PC-9 (cell line): ENCODE data around the gene ASTN2. TPM values are rescaled to one million over a fixed set of nuclear protein-coding genes. Genes with fewer than 3 reads are reported as not detected.

Experiments used
- BruUV-seq: library from RNA; stranded (reverse); fragments of 400-500 nt; replicated peaks from 2 replicates; lab custom pipeline; 2021; lab: Mats Ljungman, UMichigan
- CTCF ChIA-PET: fragments of 300-600 bp; sonication (Branson Sonifier 250); formaldehyde crosslinking; loops from one replicate; lab custom pipeline; 2022; ENCODE audit warnings: antibody characterized with exemption; lab: Charles Lee
- POLR2A ChIA-PET: fragments of 300-600 bp; sonication (Branson Sonifier 250); formaldehyde crosslinking; loops from one replicate; lab custom pipeline; 2022; ENCODE audit warnings: antibody characterized with exemption; ENCODE audit not compliant: unreplicated experiment; lab: Charles Lee
- DNase-seq, 2 experiments: peaks; one replicate each; pipeline versions ENCODE4 v3.0.0 to v3.0.0-alpha.2; 2015 to 2022; ENCODE audit warnings: mixed read lengths in 1 of 2
- H2AFZ ChIP-seq: fragments of 200-600 bp; sonication (generic); 2 replicates; pipeline ENCODE4 v1.8.1; 2017; ENCODE audit warnings: antibody characterized with exemption
- H3F3A ChIP-seq: fragments of 200-600 bp; sonication (generic); 2 replicates; pipeline ENCODE4 v1.8.1; 2017; ENCODE audit warnings: antibody characterized with exemption, mild to moderate bottlenecking, low read depth; ENCODE audit not compliant: insufficient read depth
- H3K27ac ChIP-seq: fragments of 200-600 bp; sonication (generic); 2 replicates; pipeline ENCODE4 v1.6.1; 2016; ENCODE audit warnings: mixed run types
- H3K27me3 ChIP-seq: fragments of 200-600 bp; sonication (generic); 2 replicates; pipeline ENCODE4 v1.6.1; 2016; ENCODE audit warnings: low read depth, mixed run types; ENCODE audit not compliant: insufficient read depth
- H3K36me3 ChIP-seq: fragments of 200-600 bp; sonication (generic); 2 replicates; pipeline ENCODE4 v1.6.1; 2016; ENCODE audit warnings: low read depth, mixed run types
- H3K4me1 ChIP-seq: fragments of 200-600 bp; sonication (generic); replicated peaks from 2 replicates; pipeline ENCODE4 v1.6.1; 2016; ENCODE audit warnings: mixed run types; ENCODE audit not compliant: insufficient read depth
- H3K4me2 ChIP-seq: fragments of 200-600 bp; sonication (generic); 2 replicates; pipeline ENCODE4 v1.6.1; 2017; ENCODE audit warnings: mixed run types
- H3K4me3 ChIP-seq: fragments of 200-600 bp; sonication (generic); 2 replicates; pipeline ENCODE4 v1.6.1; 2016; ENCODE audit warnings: mixed run types
- H3K79me2 ChIP-seq: fragments of 200-600 bp; sonication (generic); 2 replicates; pipeline ENCODE4 v1.6.1; 2017; ENCODE audit warnings: low read depth, mixed run types
- H3K9me2 ChIP-seq: fragments of 200-600 bp; sonication (generic); 2 replicates; pipeline ENCODE4 v1.8.1; 2017; ENCODE audit warnings: mild to moderate bottlenecking; ENCODE audit not compliant: insufficient read depth
- H3K9me3 ChIP-seq: fragments of 200-600 bp; sonication (generic); 2 replicates; pipeline ENCODE4 v1.8.1; 2016; ENCODE audit warnings: low read depth; ENCODE audit not compliant: insufficient read depth
- H4K20me1 ChIP-seq: fragments of 200-600 bp; sonication (generic); 2 replicates; pipeline ENCODE4 v1.8.1; 2017; ENCODE audit not compliant: insufficient read depth
- EZH2 ChIP-seq: fragments of 200-600 bp; sonication (generic); IDR thresholded peaks from 2 replicates; pipeline ENCODE4 v1.8.0; 2017; ENCODE audit warnings: antibody characterized with exemption, low read depth
- intact Hi-C: fragments of 100-400 bp; cut with micrococcal nuclease; formaldehyde crosslinking; loops from one replicate; pipeline ENCODE4 v1.10.0; 2022; ENCODE audit not compliant: unreplicated experiment
- total RNA-seq: library from RNA; stranded (reverse); gene quantifications from 2 replicates; pipeline ENCODE4 v1.2.3, GENCODE V29; 2021
- TF ChIP-seq, protein P1 (sequence below): fragments of 200-600 bp; sonication (generic); conservative IDR thresholded peaks from 2 replicates; pipeline ENCODE4 v1.6.1; 2017; ENCODE audit warnings: mixed run types, antibody characterized with exemption, mild to moderate bottlenecking, moderate library complexity

Gene ASTN2
- total RNA-seq, 1 experiment from 2014 or later, result 6.2 TPM

DNA sequence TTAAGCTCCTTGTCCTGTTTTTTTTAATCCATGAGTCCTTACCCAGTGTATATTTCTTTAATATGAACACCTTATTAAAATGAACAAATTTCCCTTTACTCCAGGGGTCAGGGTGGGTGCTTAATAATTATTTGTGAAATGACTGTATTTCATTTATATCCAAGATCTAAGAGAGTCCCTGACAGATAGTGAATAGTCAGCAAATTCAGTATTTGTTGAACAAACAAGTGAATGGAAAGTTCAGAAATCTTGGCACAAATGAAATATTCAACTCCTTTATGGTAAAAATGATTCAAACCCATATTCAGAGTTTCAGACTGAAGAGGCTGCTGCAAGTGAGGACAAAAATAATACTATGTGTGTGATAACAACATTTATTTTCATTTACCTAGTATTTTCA is 59.9 kb downstream of the ASTN2 start:
- Histone ChIP-seq H3K9me3 (no peaks in the 10 kb centered on the region), H3K9me2 (no peaks in the 10 kb centered on the region), H3K4me2 (no peak overlapping the region), H3K4me1 (no peaks in the 10 kb centered on the region), H3F3A (no peaks in the 10 kb centered on the region), H3K79me2 (no peaks in the 10 kb centered on the region), H3K27me3 (peaks cover 21% of the 10 kb centered on the region), H3K36me3 (no peaks in the 10 kb centered on the region), H4K20me1 (no peaks in the 10 kb centered on the region), H3K4me3 (no peak overlapping the region), H3K27ac (no peak overlapping the region), H2AFZ (no peak overlapping the region)
- POLR2A ChIA-PET, result no interaction called here
- CTCF ChIA-PET, result no interaction called here
- no TSS peak for BruUV-seq
- intact Hi-C loops, result no loop called here
- TF ChIP-seq, protein P1, sequence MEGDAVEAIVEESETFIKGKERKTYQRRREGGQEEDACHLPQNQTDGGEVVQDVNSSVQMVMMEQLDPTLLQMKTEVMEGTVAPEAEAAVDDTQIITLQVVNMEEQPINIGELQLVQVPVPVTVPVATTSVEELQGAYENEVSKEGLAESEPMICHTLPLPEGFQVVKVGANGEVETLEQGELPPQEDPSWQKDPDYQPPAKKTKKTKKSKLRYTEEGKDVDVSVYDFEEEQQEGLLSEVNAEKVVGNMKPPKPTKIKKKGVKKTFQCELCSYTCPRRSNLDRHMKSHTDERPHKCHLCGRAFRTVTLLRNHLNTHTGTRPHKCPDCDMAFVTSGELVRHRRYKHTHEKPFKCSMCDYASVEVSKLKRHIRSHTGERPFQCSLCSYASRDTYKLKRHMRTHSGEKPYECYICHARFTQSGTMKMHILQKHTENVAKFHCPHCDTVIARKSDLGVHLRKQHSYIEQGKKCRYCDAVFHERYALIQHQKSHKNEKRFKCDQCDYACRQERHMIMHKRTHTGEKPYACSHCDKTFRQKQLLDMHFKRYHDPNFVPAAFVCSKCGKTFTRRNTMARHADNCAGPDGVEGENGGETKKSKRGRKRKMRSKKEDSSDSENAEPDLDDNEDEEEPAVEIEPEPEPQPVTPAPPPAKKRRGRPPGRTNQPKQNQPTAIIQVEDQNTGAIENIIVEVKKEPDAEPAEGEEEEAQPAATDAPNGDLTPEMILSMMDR, result no peak
- TF ChIP-seq EZH2, result no peak
- DNase-seq, result no peak

DNA sequence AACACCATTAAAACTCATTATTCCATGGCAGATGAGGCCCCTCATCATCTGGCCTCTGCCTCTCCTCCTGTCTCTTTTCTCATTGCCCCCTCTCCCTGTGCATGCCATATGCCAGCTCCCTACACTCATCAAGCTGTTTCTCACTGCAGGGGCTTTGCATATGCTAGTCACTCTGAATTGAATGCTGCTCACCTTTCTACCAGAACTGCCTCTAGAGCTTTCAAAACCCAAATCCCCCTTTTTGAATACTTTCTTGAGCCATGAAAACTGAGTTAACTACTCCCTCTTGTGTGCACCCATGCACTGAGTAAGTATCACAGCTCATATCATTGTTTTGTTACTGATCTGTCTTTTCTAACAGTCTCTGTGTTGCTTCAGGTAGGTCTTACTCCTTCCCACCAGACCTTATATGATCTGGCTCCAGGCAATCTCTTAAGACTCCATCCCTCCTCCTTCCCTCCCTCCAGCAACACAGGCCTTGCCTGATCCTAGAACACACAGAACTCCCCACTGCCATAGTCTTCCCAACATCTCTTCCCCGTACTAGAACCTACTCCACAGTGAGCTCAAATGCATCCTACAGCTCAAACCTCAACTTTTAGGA is 60.5 kb downstream of the ASTN2 start:
- Histone ChIP-seq H3K9me3 (no peaks in the 10 kb centered on the region), H3K4me3 (no peak overlapping the region), H3K27me3 (peaks cover 21% of the 10 kb centered on the region), H3K4me2 (no peak overlapping the region), H3F3A (no peaks in the 10 kb centered on the region), H3K4me1 (no peaks in the 10 kb centered on the region), H3K79me2 (no peaks in the 10 kb centered on the region), H3K9me2 (no peaks in the 10 kb centered on the region), H3K36me3 (no peaks in the 10 kb centered on the region), H4K20me1 (no peaks in the 10 kb centered on the region), H3K27ac (no peak overlapping the region), H2AFZ (no peak overlapping the region)
- TF ChIP-seq, protein P1, result no peak
- no peak for TF ChIP-seq EZH2
- DNase-seq, result no peak
- ChIA-PET POLR2A (no interaction called here), CTCF (no interaction called here)
- BruUV-seq, result no TSS peak
- intact Hi-C loops, result no loop called here

DNA sequence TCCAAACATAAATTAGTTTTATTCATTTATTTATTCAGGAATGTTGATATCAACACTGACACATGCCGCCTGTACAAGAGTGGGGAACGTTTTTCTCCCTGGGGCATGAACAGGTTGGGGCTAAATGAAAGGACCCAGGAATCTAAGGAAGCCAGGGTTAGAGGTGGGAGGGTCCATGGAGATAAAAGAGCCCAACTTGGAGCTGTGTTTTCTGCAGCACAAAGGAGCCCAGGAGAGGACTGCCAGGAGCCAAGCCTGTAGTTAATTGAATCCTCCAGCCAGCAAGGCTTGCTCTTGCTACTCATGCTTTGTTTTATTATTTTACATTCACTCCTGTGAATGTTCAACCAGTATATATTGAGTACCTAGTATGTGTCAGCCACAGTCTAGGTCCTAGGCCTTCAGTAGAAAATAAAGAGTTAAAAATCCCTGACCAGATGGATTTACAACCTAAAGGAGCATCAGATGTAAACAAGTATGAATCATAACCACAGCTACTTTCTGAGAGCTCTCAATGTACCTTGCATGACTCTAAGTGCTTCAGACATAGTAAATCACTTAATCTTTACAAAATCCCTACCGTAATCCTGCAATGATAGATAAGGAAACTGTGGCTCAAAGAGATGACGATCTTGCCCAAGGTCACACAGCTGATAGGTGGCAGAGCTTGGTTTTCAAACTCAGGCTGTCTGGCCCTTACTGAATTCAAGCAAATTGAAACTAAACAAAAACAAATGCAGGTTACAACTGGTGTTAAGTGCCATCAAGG is 69.8 kb downstream of the ASTN2 start:
- no peaks in the 10 kb centered on the region for H3K9me2 ChIP-seq
- no peak overlapping the region for H3K27ac ChIP-seq
- no peaks in the 10 kb centered on the region for H3K27me3 ChIP-seq
- H2AFZ ChIP-seq, result no peak overlapping the region
- no peak overlapping the region for H3K4me2 ChIP-seq
- no TSS peak for BruUV-seq
- no peaks in the 10 kb centered on the region for H3K4me1 ChIP-seq
- ChIA-PET POLR2A (no interaction called here), CTCF (no interaction called here)
- H4K20me1 ChIP-seq, result no peaks in the 10 kb centered on the region
- TF ChIP-seq, protein P1, result no peak
- TF ChIP-seq EZH2, result no peak
- intact Hi-C loops, result no loop called here
- no peaks in the 10 kb centered on the region for H3K79me2 ChIP-seq
- DNase-seq, result no peak
- no peaks in the 10 kb centered on the region for H3F3A ChIP-seq
- no peak overlapping the region for H3K4me3 ChIP-seq
- H3K9me3 ChIP-seq, result no peaks in the 10 kb centered on the region
- H3K36me3 ChIP-seq, result no peaks in the 10 kb centered on the region
